H1 (cell line): ENCODE data around the gene GSTO2. TPM values are rescaled to one million over a fixed set of nuclear protein-coding genes. Genes with fewer than 3 reads are reported as not detected.
A peak's percentile ranks its signal among the peaks of the same experiment; 100 is the strongest.

ENCODE experiments used
- CTCF ChIA-PET: fragments of 300-600 bp; sonication (Branson Sonifier 250); formaldehyde crosslinking; loops from one replicate; lab custom pipeline; 2021; ENCODE audit not compliant: partially characterized antibody; lab: Charles Lee
- POLR2A ChIA-PET: fragments of 300-600 bp; sonication (Branson Sonifier 250); formaldehyde crosslinking; loops from one replicate; lab custom pipeline; 2021; ENCODE audit warnings: inconsistent platforms; ENCODE audit not compliant: partially characterized antibody; lab: Charles Lee
- DNase-seq, 2 experiments: peaks; one replicate each; pipeline versions ENCODE4 v3.0.0 to v3.0.0-alpha.2; 2010 to 2022; ENCODE audit warnings: low spot score in 2 of 2, low read depth in 1 of 2, mixed read lengths in 1 of 2
- FAIRE-seq: peaks from 2 replicates; lab custom pipeline; 2011; peaks lifted over from hg19 to GRCh38; lab: Jason Lieb, UNC
- H2AFZ ChIP-seq: 2 replicates; pipeline ENCODE4 v1.8.1; 2012; ENCODE audit warnings: low read length, inconsistent platforms
- H2AK5ac ChIP-seq: 2 replicates; pipeline ENCODE4 v1.6.1; 2013; ENCODE audit warnings: low read depth, low read length
- H2BK120ac ChIP-seq: replicated peaks from 2 replicates; pipeline ENCODE3; 2013; ENCODE audit warnings: low read depth, low read length, inconsistent platforms
- H2BK12ac ChIP-seq: 2 replicates; pipeline ENCODE4 v1.6.1; 2013; ENCODE audit warnings: low read depth, low read length
- H2BK15ac ChIP-seq: 2 replicates; pipeline ENCODE4 v1.6.1; 2013; ENCODE audit warnings: low read length
- H2BK20ac ChIP-seq: 2 replicates; pipeline ENCODE4 v1.6.1; 2013; ENCODE audit warnings: low read length
- H2BK5ac ChIP-seq: 2 replicates; pipeline ENCODE4 v1.6.1; 2013; ENCODE audit warnings: low read depth, low read length
- H3K14ac ChIP-seq: 2 replicates; pipeline ENCODE4 v1.6.1; 2013; ENCODE audit warnings: inconsistent platforms; ENCODE audit not compliant: insufficient read length
- H3K18ac ChIP-seq: 2 replicates; pipeline ENCODE4 v1.6.1; 2013; ENCODE audit warnings: low read length; ENCODE audit errors: extremely low read depth
- H3K23ac ChIP-seq: 2 replicates; pipeline ENCODE4 v1.6.1; 2013; ENCODE audit warnings: inconsistent platforms; ENCODE audit not compliant: insufficient read length
- H3K23me2 ChIP-seq: 2 replicates; pipeline ENCODE4 v1.6.1; 2013; ENCODE audit warnings: low read depth, low read length
- H3K27ac ChIP-seq: 2 replicates; pipeline ENCODE4 v1.6.1; 2011; ENCODE audit warnings: low read depth, low read length, inconsistent platforms
- H3K27me3 ChIP-seq, 4 experiments: replicated peaks in 1 of 4; 1 replicate in 1 of 4; 2 replicates in 3 of 4; pipeline versions ENCODE4 v1.6.1 to v1.8.1; 2011 to 2013; ENCODE audit warnings: low read length in 3 of 4, mild to moderate bottlenecking in 3 of 4, inconsistent platforms in 2 of 4, mixed read lengths in 2 of 4, moderate library complexity in 1 of 4; ENCODE audit not compliant: control insufficient read depth in 3 of 4, insufficient read depth in 3 of 4; ENCODE audit errors: extremely low read depth in 1 of 4
- H3K36me3 ChIP-seq, 4 experiments: 2 replicates each; pipeline versions ENCODE4 v1.6.1 to v1.8.1; 2011 to 2013; ENCODE audit warnings: mild to moderate bottlenecking in 4 of 4, low read length in 3 of 4, moderate library complexity in 2 of 4, control low read depth in 1 of 4, inconsistent platforms in 1 of 4; ENCODE audit not compliant: insufficient read depth in 4 of 4, control insufficient read depth in 2 of 4
- H3K4ac ChIP-seq: replicated peaks from 2 replicates; pipeline ENCODE3; 2013; ENCODE audit warnings: low read length, low read depth, mixed read lengths, inconsistent platforms; ENCODE audit not compliant: insufficient read length
- H3K4me1 ChIP-seq, 4 experiments: replicated peaks in 1 of 4; 1 replicate in 1 of 4; 2 replicates in 3 of 4; pipeline versions ENCODE4 v1.6.1 to v1.8.1; 2011 to 2013; ENCODE audit warnings: low read length in 3 of 4, inconsistent platforms in 2 of 4, mixed read lengths in 1 of 4; ENCODE audit not compliant: insufficient read depth in 4 of 4, control insufficient read depth in 3 of 4
- H3K4me2 ChIP-seq, 2 experiments: 2 replicates each; pipeline versions ENCODE4 v1.6.1 to v1.8.1; 2011 to 2013; ENCODE audit warnings: low read depth in 2 of 2, low read length in 2 of 2, control low read depth in 1 of 2, inconsistent platforms in 1 of 2, mild to moderate bottlenecking in 1 of 2; ENCODE audit not compliant: insufficient read depth in 1 of 2
- H3K4me3 ChIP-seq, 4 experiments: fragments of 200-600, 300-600 bp in 1 of 4; sonication (generic), shearing (Covaris generic), sonication (Bioruptor Twin) in 1 of 4; 2 replicates each; pipeline versions ENCODE4 v1.5.1 to v1.8.1; 2011 to 2016; ENCODE audit warnings: low read length in 4 of 4, low read depth in 3 of 4, control low read depth in 2 of 4, inconsistent platforms in 2 of 4, mild to moderate bottlenecking in 2 of 4, mixed read lengths in 1 of 4, moderate library complexity in 1 of 4; ENCODE audit not compliant: insufficient read depth in 2 of 4; ENCODE audit errors: extremely low read depth in 1 of 4
- H3K56ac ChIP-seq: replicated peaks from 2 replicates; pipeline ENCODE3; 2013; ENCODE audit warnings: low read depth, mild to moderate bottlenecking, mixed read lengths, low read length, inconsistent platforms; ENCODE audit not compliant: insufficient read length
- H3K79me1 ChIP-seq: 2 replicates; pipeline ENCODE4 v1.6.1; 2013; ENCODE audit warnings: low read depth, low read length, control low read depth
- H3K79me2 ChIP-seq, 2 experiments: 2 replicates each; pipeline versions ENCODE4 v1.6.1 to v1.8.1; 2012 to 2013; ENCODE audit warnings: low read length in 2 of 2, mild to moderate bottlenecking in 2 of 2, inconsistent platforms in 1 of 2; ENCODE audit not compliant: insufficient read depth in 2 of 2, control insufficient read depth in 1 of 2
- H3K9ac ChIP-seq, 4 experiments: replicated peaks in 1 of 4; 1 replicate in 1 of 4; 2 replicates in 3 of 4; pipeline versions ENCODE4 v1.6.1 to v1.8.1; 2011 to 2013; ENCODE audit warnings: low read depth in 3 of 4, low read length in 3 of 4, control low read depth in 2 of 4, mild to moderate bottlenecking in 2 of 4, moderate library complexity in 2 of 4, inconsistent platforms in 1 of 4; ENCODE audit errors: extremely low read depth in 1 of 4
- H3K9me3 ChIP-seq, 2 experiments: 2 replicates each; pipeline versions ENCODE4 v1.6.1 to v1.8.1; 2012 to 2013; ENCODE audit warnings: mild to moderate bottlenecking in 2 of 2, moderate library complexity in 2 of 2, control low read depth in 1 of 2, inconsistent platforms in 1 of 2, low read depth in 1 of 2, low read length in 1 of 2, mixed read lengths in 1 of 2; ENCODE audit not compliant: insufficient read depth in 2 of 2
- H4K20me1 ChIP-seq, 2 experiments: replicated peaks in 1 of 2; 2 replicates each; pipeline versions ENCODE3 to v1.8.1; 2011 to 2013; ENCODE audit warnings: inconsistent platforms in 2 of 2, low read length in 2 of 2, mild to moderate bottlenecking in 1 of 2; ENCODE audit not compliant: insufficient read depth in 2 of 2, control insufficient read depth in 1 of 2
- H4K5ac ChIP-seq: 2 replicates; pipeline ENCODE4 v1.6.1; 2013; ENCODE audit warnings: low read length, low read depth, mixed read lengths, inconsistent platforms; ENCODE audit not compliant: insufficient read length
- H4K8ac ChIP-seq: 2 replicates; pipeline ENCODE4 v1.8.0; 2013; ENCODE audit warnings: mild to moderate bottlenecking, moderate library complexity, low read length, inconsistent platforms; ENCODE audit not compliant: insufficient read depth; ENCODE audit errors: extremely low read depth
- H4K91ac ChIP-seq: replicated peaks from 2 replicates; pipeline ENCODE3; 2013; ENCODE audit warnings: low read length, mixed read lengths, inconsistent platforms; ENCODE audit not compliant: insufficient read length
- KDM4A ChIP-seq: IDR thresholded peaks from one replicate; pipeline ENCODE4 v1.7.1; 2012; ENCODE audit warnings: low read depth, mild to moderate bottlenecking, moderate library complexity, low read length, inconsistent platforms; ENCODE audit not compliant: severe bottlenecking
- PHF8 ChIP-seq: fragments of 200-600 bp; sonication (generic); conservative IDR thresholded peaks from 2 replicates; pipeline ENCODE4 v1.7.1; 2012; ENCODE audit warnings: low read depth, mild to moderate bottlenecking, inconsistent platforms, low read length, moderate library complexity
- whole genome bisulfite sequencing, 2 experiments: shearing (Covaris generic) in 1 of 2; methylation state at CpG; one replicate each; pipeline versions ENCODE4 v1.1.6 to v1.1.7; 2013 to 2015; ENCODE audit warnings: low lambda C conversion rate in 2 of 2, mixed read lengths in 2 of 2, inconsistent platforms in 1 of 2, low coverage in 1 of 2, missing lambda C conversion rate in 1 of 2; ENCODE audit not compliant: insufficient replicate concordance in 2 of 2, insufficient coverage in 1 of 2, insufficient read length in 1 of 2; ENCODE audit errors: extremely low coverage in 1 of 2, missing lambda C conversion rate in 1 of 2; 5-methylcytosine and 5-hydroxymethylcytosine counted together
- polyA plus RNA-seq, 7 experiments: library from polyadenylated mRNA; depleted of rRNA in 3 of 7; stranded (reverse) in 5 of 7; unstranded in 2 of 7; fragments of >200 nt in 5 of 7; fragments of 200-250 nt in 2 of 7; gene quantifications; 1 replicate in 5 of 7; 2 replicates in 1 of 7; 4 replicates in 1 of 7; pipeline versions ENCODE4 v1.2.1 to v1.2.3, GENCODE V29; 2011 to 2013; ENCODE audit warnings: missing spikeins in 2 of 7, mixed read lengths in 2 of 7
- total RNA-seq: library from RNA; stranded (reverse); fragmentation: NEBNext Ultra II Directional; extraction: Animal tissue kit (Norgen Biotek cat#: 25700); gene quantifications from 2 replicates; pipeline ENCODE4 v1.2.1, GENCODE V29; 2021

The GSTO2 gene
- total and polyA plus RNA-seq, 2 of the 8 experiments (the other 6 are each of a cell fraction or from before 2014, with no cell fraction given) = 13.1 to 41.7 TPM

DNA sequence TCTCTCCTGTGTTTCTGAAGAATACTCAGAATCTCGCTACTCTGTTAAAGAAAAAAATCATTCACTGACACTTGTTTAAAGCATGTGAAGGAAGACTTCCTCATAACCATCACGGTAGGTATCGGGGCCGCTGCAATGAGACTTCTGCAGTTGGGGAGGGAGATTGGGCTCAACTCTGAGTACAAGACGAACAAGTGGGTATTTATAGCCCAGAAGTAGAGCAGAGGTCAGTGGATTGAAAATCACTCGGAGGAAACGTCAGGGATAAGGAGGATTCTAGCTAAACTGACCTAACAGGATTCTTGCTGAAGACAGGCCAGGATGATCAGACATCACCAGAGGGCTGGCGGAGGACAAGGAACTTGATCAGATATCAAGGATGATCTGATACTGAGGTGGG, 35.9 kb downstream of the GSTO2 start:
- Histone ChIP-seq H4K91ac (no peak overlapping the region), H3K4ac (no peak overlapping the region), H3K56ac (no peak overlapping the region), H3K9ac (no peak overlapping the region), H2BK15ac (peak overlapping the region; percentile 65; the same call in 1 of the 2 replicates), H2BK12ac (no peak overlapping the region), H3K27ac (no peak overlapping the region), H3K27me3 (no peaks in the 10 kb centered on the region), H3K14ac (no peak overlapping the region), H3K4me3 (no peak overlapping the region), H4K20me1 (no peaks in the 10 kb centered on the region), H2BK120ac (no peak overlapping the region), H3K79me1 (no peaks in the 10 kb centered on the region), H2AFZ (no peak overlapping the region), H3K4me2 (no peak overlapping the region), H3K79me2 (no peaks in the 10 kb centered on the region), H4K5ac (no peak overlapping the region), H4K8ac (no peak overlapping the region), H3K4me1 (peaks cover 0 to 7% (median 3%) of the 10 kb centered on the region in 4 experiments; a peak in 3 of 7 replicates), H2AK5ac (no peak overlapping the region), H3K9me3 (peaks cover 12 to 14% of the 10 kb centered on the region in 2 experiments), H2BK20ac (no peak overlapping the region), H3K18ac (no peak overlapping the region), H2BK5ac (no peak overlapping the region), H3K23ac (no peak overlapping the region), H3K23me2 (no peaks in the 10 kb centered on the region), H3K36me3 (no peaks in the 10 kb centered on the region)
- CTCF ChIA-PET = interaction anchor here (0.8 to 14.8 kb wide), 19 partner anchors 11 to 317 kb away, joined by 3 to 331 read pairs (median 4); partner anchors contain the start of genes CFAP58 and ITPRIP
- FAIRE-seq (no peak), DNase-seq (no peak)
- WGBS, 2 experiments = 89% methylated on average over 8 of the region's 8 CpGs; no CpG with 5 or more reads in 1 of the 2 experiments
- TF ChIP-seq PHF8 (no peak), KDM4A (no peak)
- POLR2A ChIA-PET = interaction anchor here (0.6 to 3.2 kb wide), 7 partner anchors 9 to 48 kb away, joined by 3 to 23 read pairs (median 5); partner anchors contain the start of genes CFAP58 and ITPRIP
